Neuron (in vitro differentiated cells): ENCODE results near the gene CFAP100.

Experiments used
- H2AFZ ChIP-seq: one replicate; pipeline ENCODE4 v1.6.1; 2013; ENCODE audit warnings: low read depth, mild to moderate bottlenecking, inconsistent platforms, low read length, moderate library complexity
- H3K27me3 ChIP-seq: one replicate; pipeline ENCODE4 v1.6.1; 2013; ENCODE audit warnings: low read length; ENCODE audit not compliant: insufficient read depth
- H3K36me3 ChIP-seq: one replicate; pipeline ENCODE4 v1.6.1; 2013; ENCODE audit warnings: low read length; ENCODE audit not compliant: insufficient read depth
- H3K4me1 ChIP-seq: one replicate; pipeline ENCODE4 v1.6.1; 2013; ENCODE audit warnings: low read length; ENCODE audit not compliant: insufficient read depth
- H3K4me3 ChIP-seq: 2 replicates; pipeline ENCODE4 v1.5.1; 2013; ENCODE audit warnings: mild to moderate bottlenecking, low read length, moderate library complexity
- H3K9me3 ChIP-seq: one replicate; pipeline ENCODE4 v1.6.1; 2013; ENCODE audit warnings: low read length

Gene CFAP100

GRCh38 chr3:126361211-126361610 lies 33.5 kb upstream of the CFAP100 start:
- Histone ChIP-seq H3K4me3 (no peak overlapping the region), H2AFZ (no peak overlapping the region), H3K9me3 (peaks cover 4% of the 10 kb centered on the region), H3K27me3 (peaks cover 34% of the 10 kb centered on the region), H3K4me1 (peaks cover 11% of the 10 kb centered on the region), H3K36me3 (no peaks in the 10 kb centered on the region)

GRCh38 chr3:126364130-126364695 lies 30.5 kb upstream of the CFAP100 start:
- H3K4me3 ChIP-seq: no peak overlapping the region
- H3K4me1 ChIP-seq: no peaks in the 10 kb centered on the region
- H3K27me3 ChIP-seq: peaks cover 23% of the 10 kb centered on the region
- no peak overlapping the region for H2AFZ ChIP-seq
- peaks cover 2% of the 10 kb centered on the region for H3K9me3 ChIP-seq
- H3K36me3 ChIP-seq: no peaks in the 10 kb centered on the region

GRCh38 chr3:126364731-126365301 lies 29.9 kb upstream of the CFAP100 start:
- peaks cover 18% of the 10 kb centered on the region for H3K27me3 ChIP-seq
- peaks cover 2% of the 10 kb centered on the region for H3K9me3 ChIP-seq
- no peak overlapping the region for H2AFZ ChIP-seq
- H3K4me1 ChIP-seq: no peaks in the 10 kb centered on the region
- no peak overlapping the region for H3K4me3 ChIP-seq
- H3K36me3 ChIP-seq: no peaks in the 10 kb centered on the region

- Histone ChIP-seq H3K27me3 (peaks cover 14% of the 10 kb centered on the region), H3K36me3 (no peaks in the 10 kb centered on the region), H3K4me1 (no peaks in the 10 kb centered on the region), H3K4me3 (no peak overlapping the region), H3K9me3 (no peaks in the 10 kb centered on the region), H2AFZ (no peak overlapping the region)
Observed at GRCh38 chr3:126365351-126366277, 29.1 kb upstream of the CFAP100 start.

GRCh38 chr3:126367316-126367805 lies 27.3 kb upstream of the CFAP100 start:
- H3K4me1 ChIP-seq: no peaks in the 10 kb centered on the region

GRCh38 chr3:126369490-126369889 lies 25.2 kb upstream of the CFAP100 start:
- H3K27me3 ChIP-seq: peaks cover under 1% of the 10 kb centered on the region
- no peaks in the 10 kb centered on the region for H3K9me3 ChIP-seq
- H3K4me3 ChIP-seq: no peak overlapping the region
- no peaks in the 10 kb centered on the region for H3K4me1 ChIP-seq
- no peaks in the 10 kb centered on the region for H3K36me3 ChIP-seq
- H2AFZ ChIP-seq: no peak overlapping the region

More at GRCh38 chr3:126367316-126367805, 27.3 kb upstream of the CFAP100 start:
- Histone ChIP-seq H3K4me3 (no peak overlapping the region), H3K9me3 (no peaks in the 10 kb centered on the region), H2AFZ (no peak overlapping the region), H3K36me3 (no peaks in the 10 kb centered on the region), H3K27me3 (peaks cover 11% of the 10 kb centered on the region)

DNA sequence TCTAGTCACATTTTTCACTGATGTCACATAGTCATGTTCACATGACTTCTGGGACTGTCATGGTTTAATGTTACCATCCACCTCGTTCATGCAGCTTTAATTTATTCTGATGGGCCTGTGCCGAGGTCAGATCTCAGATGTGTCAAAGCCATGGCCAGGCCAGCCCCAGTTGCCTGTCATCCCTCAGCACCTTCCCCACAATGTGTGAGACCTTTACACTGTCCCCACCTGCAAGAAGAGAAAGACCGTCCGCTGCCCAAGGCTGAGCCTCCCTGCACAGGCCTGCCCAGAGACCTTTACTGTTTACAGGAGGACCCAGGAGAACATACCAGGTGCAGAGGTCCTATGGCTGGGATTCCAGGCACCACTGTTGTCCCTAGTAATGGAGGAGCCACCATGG lies 24.7 kb upstream of the CFAP100 start:
- Histone ChIP-seq H2AFZ (no peak overlapping the region), H3K27me3 (no peaks in the 10 kb centered on the region), H3K4me1 (no peaks in the 10 kb centered on the region), H3K4me3 (no peak overlapping the region), H3K9me3 (no peaks in the 10 kb centered on the region), H3K36me3 (no peaks in the 10 kb centered on the region)

- Histone ChIP-seq H3K4me1 (no peaks in the 10 kb centered on the region), H3K36me3 (no peaks in the 10 kb centered on the region)
Observed at GRCh38 chr3:126370606-126371005, 24.1 kb upstream of the CFAP100 start.

GRCh38 chr3:126371096-126371705 lies 23.5 kb upstream of the CFAP100 start:
- no peaks in the 10 kb centered on the region for H3K9me3 ChIP-seq
- no peaks in the 10 kb centered on the region for H3K4me1 ChIP-seq
- no peak overlapping the region for H2AFZ ChIP-seq
- no peak overlapping the region for H3K4me3 ChIP-seq
- H3K36me3 ChIP-seq: no peaks in the 10 kb centered on the region
- peaks cover 3% of the 10 kb centered on the region for H3K27me3 ChIP-seq

More at GRCh38 chr3:126370606-126371005, 24.1 kb upstream of the CFAP100 start:
- Histone ChIP-seq H3K9me3 (no peaks in the 10 kb centered on the region), H3K27me3 (no peaks in the 10 kb centered on the region), H3K4me3 (no peak overlapping the region), H2AFZ (no peak overlapping the region)

DNA sequence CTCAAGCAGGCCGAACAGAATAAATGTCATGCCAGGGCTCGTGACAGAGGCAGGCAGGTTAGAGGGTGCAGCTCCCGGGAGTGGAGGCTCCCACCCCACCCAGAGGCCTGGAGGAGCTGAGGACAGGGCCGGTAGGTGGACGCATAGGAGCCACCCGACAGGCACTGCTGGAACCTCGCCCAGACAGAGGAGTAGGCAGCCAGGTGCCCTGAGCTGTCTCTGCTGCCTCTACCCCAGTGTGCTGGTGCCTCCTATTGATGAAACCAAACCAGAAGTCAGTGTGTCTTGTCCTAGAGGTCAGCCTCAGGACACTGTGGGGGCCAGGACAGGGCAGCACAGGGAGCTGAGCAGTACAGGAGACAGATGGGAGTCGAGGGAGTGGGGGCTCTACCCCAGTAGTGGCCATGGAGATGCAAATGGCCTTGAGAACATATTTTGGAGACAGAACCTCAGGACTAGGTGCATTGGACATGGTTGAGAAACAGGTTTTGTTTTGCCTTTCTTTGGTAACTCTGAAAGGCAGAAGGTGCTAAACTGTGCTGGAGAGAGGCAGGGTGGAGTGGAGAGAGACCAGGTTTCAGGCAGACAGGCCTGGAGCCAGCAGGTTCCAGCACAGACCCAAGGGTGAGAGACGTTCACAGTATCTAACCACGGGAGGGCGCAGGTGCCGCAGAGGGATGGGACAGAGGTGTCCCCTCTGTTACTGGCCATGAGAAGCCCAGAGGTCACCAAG lies 22.1 kb upstream of the CFAP100 start:
- H3K27me3 ChIP-seq: peaks cover 3% of the 10 kb centered on the region
- no peak overlapping the region for H3K4me3 ChIP-seq
- no peaks in the 10 kb centered on the region for H3K4me1 ChIP-seq
- H2AFZ ChIP-seq: no peak overlapping the region
- H3K9me3 ChIP-seq: no peaks in the 10 kb centered on the region
- no peaks in the 10 kb centered on the region for H3K36me3 ChIP-seq

DNA sequence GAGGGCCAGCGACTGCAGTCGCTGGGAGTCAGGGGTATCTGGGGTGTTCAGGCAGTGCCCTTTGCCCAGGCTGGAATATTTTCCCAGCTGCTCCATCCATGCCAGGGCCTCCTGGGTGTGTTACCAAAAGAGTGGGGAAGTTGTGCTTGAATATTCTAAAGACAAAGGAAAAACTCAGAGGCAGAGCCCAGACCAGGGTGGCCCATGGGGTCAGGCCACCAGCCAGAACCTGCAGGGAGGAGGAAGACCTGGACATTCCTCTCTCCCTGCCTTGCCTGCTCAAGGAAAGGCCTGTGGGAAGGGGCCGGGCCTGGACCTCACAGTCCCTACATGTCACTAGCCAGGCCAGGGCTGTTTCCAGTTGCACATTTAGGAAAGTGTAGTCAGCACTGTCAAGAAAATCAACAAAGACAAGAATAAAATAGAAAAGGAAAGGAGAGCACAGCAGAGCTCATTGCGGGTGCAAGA lies 21.5 kb upstream of the CFAP100 start:
- H3K4me3 ChIP-seq: no peak overlapping the region
- peaks cover 3% of the 10 kb centered on the region for H3K27me3 ChIP-seq
- no peak overlapping the region for H2AFZ ChIP-seq
- no peaks in the 10 kb centered on the region for H3K9me3 ChIP-seq
- H3K36me3 ChIP-seq: no peaks in the 10 kb centered on the region
- no peaks in the 10 kb centered on the region for H3K4me1 ChIP-seq
